ENCODE results near the gene ARID1B.
A peak's percentile ranks its signal among the peaks of the same experiment; 100 is the strongest.

The ARID1B gene

DNA sequence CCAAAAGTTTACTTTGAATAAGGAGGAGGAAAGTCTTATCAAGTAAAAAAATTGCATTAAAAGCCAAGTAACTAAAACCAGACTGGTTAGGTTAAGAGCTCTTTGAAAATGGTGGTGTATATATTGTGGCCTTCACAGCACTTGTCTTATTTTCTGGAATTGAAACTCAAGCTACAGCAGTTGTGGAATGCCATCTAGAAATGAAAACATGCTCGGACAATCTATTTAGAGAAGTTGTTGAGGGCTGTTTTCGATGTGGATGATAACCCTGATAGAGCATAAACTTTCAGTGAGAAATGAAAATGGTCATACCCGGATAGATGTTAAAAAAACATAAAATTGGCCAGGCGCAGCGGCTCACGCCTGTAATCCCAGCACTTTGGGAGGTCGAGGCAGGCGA, 47.0 kb downstream of the ARID1B start:
- ChIA-PET CTCF (interaction anchor here (0.7 kb wide), 1 partner anchor 309 kb away, joined by 3 read pairs; no protein-coding TSS in a partner anchor), POLR2A (no interaction called here)
- Histone ChIP-seq H3K27me3 (replicated peaks in 2 of 5; ENCODE audit: control insufficient read depth in 4 of 5, insufficient read depth in 5 of 5, low read length in 4 of 5) (no peaks in the 10 kb centered on the region), H3K4me3 (ENCODE audit: control insufficient read depth in 1 of 7, extremely low read depth in 1 of 7, insufficient read depth in 4 of 7, low read depth in 2 of 7, low read length in 6 of 7) (no peak overlapping the region), H3K4me1 (ENCODE audit: control extremely low read depth in 1 of 4, control insufficient read depth in 4 of 4, insufficient read depth in 4 of 4, low read length in 3 of 4) (peaks cover 0 to 45% (median 18%) of the 10 kb centered on the region in 4 experiments), H3K27ac (ENCODE audit: insufficient read depth in 1 of 2, low read depth in 1 of 2, low read length in 2 of 2, poor library complexity in 1 of 2, severe bottlenecking in 2 of 2) (no peak overlapping the region), H3K9me3 (ENCODE audit: control extremely low read depth in 1 of 5, control insufficient read depth in 4 of 5, insufficient read depth in 2 of 5, low read depth in 1 of 5, low read length in 4 of 5) (no peaks in the 10 kb centered on the region), H3K36me3 (ENCODE audit: control insufficient read depth in 4 of 4, insufficient read depth in 4 of 4, low read length in 3 of 4) (peaks cover 5 to 23% (median 14%) of the 10 kb centered on the region in 4 experiments)
- DNase-seq, result no peak
- 96% methylated on average over 8 of the region's 8 CpGs for WGBS (ENCODE audit: insufficient coverage)

DNA sequence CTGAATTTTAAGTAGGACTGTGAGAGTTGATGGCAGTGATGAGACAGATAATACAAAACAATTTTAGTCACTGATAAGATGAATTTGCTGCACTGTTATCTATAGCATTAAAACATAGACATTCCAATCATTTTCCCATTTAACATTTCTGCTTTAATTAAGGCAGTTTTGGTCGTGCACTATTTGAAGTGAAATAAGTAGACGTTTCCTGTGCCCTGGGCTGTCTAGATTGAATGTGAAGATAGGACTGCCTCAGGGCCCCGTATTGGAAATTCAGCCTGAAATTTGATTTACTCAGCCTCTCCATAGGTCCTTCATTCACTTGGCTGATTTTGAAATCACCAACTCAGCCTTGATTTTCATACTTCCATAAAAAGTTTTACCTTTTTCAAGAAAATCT, 48.3 kb downstream of the ARID1B start:
- Histone ChIP-seq H3K9me3 (ENCODE audit: control extremely low read depth in 1 of 5, control insufficient read depth in 4 of 5, insufficient read depth in 2 of 5, low read depth in 1 of 5, low read length in 4 of 5) (no peaks in the 10 kb centered on the region), H3K27me3 (replicated peaks in 2 of 5; ENCODE audit: control insufficient read depth in 4 of 5, insufficient read depth in 5 of 5, low read length in 4 of 5) (no peaks in the 10 kb centered on the region), H3K27ac (ENCODE audit: insufficient read depth in 1 of 2, low read depth in 1 of 2, low read length in 2 of 2, poor library complexity in 1 of 2, severe bottlenecking in 2 of 2) (no peak overlapping the region), H3K4me1 (ENCODE audit: control extremely low read depth in 1 of 4, control insufficient read depth in 4 of 4, insufficient read depth in 4 of 4, low read length in 3 of 4) (peaks cover 0 to 35% (median 10%) of the 10 kb centered on the region in 4 experiments), H3K36me3 (ENCODE audit: control insufficient read depth in 4 of 4, insufficient read depth in 4 of 4, low read length in 3 of 4) (peaks cover 9 to 34% (median 25%) of the 10 kb centered on the region in 4 experiments), H3K4me3 (ENCODE audit: control insufficient read depth in 1 of 7, extremely low read depth in 1 of 7, insufficient read depth in 4 of 7, low read depth in 2 of 7, low read length in 6 of 7) (no peak overlapping the region)
- ChIA-PET CTCF (interaction anchor here (1.3 kb wide), 1 partner anchor 19 kb away, joined by 3 read pairs; no protein-coding TSS in a partner anchor), POLR2A (no interaction called here)
- DNase-seq, result no peak
- 0% methylated on average over 1 of the region's 3 CpGs for WGBS (ENCODE audit: insufficient coverage)

DNA sequence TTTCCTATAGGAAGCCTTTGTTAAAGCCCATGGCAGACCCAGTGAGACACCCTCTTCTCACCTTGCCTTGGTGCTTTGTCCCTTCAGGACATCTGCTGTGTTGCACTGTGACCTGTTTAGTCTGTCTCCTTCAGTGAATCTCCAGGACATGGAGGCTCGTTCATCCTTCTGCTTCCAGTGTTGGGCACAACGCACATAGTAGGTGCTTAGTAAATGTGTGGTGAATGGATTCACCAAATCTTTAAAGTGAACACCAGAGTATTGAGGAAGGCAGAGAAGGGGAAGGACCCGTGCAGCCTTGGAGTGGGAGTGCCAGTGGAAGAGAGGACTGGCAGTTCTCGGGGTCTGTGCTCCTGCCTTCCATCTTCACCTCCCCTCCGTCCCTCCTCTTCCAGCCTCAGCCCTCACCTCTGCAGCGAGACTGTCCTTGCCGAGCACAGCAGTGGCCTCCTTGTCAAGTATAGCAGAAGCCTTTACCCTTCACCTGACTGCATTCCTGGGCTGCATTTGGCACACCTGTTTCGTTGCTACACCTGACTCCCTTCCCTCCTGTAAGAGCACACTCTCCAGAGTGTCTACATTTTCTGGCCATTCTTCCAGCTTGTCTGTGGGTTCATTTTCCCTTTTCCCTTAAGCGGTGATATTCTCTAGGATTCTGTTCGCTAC, 49.2 kb downstream of the ARID1B start:
- ChIA-PET POLR2A (no interaction called here), CTCF (no interaction called here)
- no peaks in the 10 kb centered on the region for H3K9me3 ChIP-seq (ENCODE audit: control extremely low read depth in 1 of 5, control insufficient read depth in 4 of 5, insufficient read depth in 2 of 5, low read depth in 1 of 5, low read length in 4 of 5)
- peaks cover 15 to 40% (median 30%) of the 10 kb centered on the region in 4 experiments for H3K36me3 ChIP-seq (ENCODE audit: control insufficient read depth in 4 of 4, insufficient read depth in 4 of 4, low read length in 3 of 4)
- no peak for DNase-seq
- H3K4me1 ChIP-seq (ENCODE audit: control extremely low read depth in 1 of 4, control insufficient read depth in 4 of 4, insufficient read depth in 4 of 4, low read length in 3 of 4), result peaks cover 0 to 36% (median 10%) of the 10 kb centered on the region in 4 experiments
- no peak overlapping the region for H3K27ac ChIP-seq (ENCODE audit: insufficient read depth in 1 of 2, low read depth in 1 of 2, low read length in 2 of 2, poor library complexity in 1 of 2, severe bottlenecking in 2 of 2)
- no peaks in the 10 kb centered on the region for H3K27me3 ChIP-seq (replicated peaks in 2 of 5; ENCODE audit: control insufficient read depth in 4 of 5, insufficient read depth in 5 of 5, low read length in 4 of 5)
- H3K4me3 ChIP-seq (ENCODE audit: control insufficient read depth in 1 of 7, extremely low read depth in 1 of 7, insufficient read depth in 4 of 7, low read depth in 2 of 7, low read length in 6 of 7), result no peak overlapping the region
- WGBS (ENCODE audit: insufficient coverage), result 100% methylated on average over 5 of the region's 10 CpGs

DNA sequence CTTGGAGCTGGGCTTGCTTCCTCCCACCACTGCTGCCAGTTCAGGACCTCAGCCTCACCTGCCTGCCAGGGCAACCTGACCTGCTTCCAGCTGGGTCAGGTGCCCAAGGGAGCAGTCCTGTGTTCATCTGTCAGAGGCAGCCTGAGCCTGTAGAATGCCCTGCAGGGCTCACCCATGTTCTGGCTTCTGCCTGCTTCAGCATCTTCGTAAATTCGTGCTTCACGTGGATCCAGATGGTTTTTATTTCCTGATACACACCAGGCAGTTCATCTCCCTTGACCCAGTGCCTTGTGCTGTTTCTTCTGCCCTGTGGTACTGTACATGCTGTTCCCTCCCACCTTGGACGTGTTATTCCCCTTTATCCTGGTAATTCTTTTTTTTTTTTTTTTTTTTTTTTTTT, 50.2 kb downstream of the ARID1B start:
- CTCF ChIA-PET, result no interaction called here
- H3K27me3 ChIP-seq (replicated peaks in 2 of 5; ENCODE audit: control insufficient read depth in 4 of 5, insufficient read depth in 5 of 5, low read length in 4 of 5), result no peaks in the 10 kb centered on the region

DNA sequence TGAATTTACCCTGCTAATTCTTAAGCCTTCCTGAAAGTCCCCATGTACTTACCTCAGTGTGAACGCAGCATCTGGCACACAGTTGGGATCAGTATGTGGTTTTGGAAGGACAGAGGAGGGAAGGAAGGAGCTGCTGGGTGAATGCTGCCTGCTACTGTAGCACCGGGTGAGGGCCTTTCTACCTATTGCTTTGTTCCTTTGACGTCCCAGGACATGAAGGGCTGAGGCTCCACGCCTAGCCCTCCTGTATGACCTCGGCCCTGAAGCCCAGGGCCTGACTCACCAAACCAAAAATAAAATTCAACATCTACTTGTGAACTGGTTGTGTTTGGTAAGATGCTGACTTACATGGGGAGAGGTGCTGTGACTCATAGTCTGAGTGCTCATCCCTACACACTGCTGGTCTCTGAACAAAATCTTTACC, 51.1 kb downstream of the ARID1B start:
- WGBS (ENCODE audit: insufficient coverage), result 45% methylated on average over 2 of the region's 5 CpGs
- no peaks in the 10 kb centered on the region for H3K27me3 ChIP-seq (replicated peaks in 2 of 5; ENCODE audit: control insufficient read depth in 4 of 5, insufficient read depth in 5 of 5, low read length in 4 of 5)
- H3K36me3 ChIP-seq (ENCODE audit: control insufficient read depth in 4 of 4, insufficient read depth in 4 of 4, low read length in 3 of 4), result peaks cover 13 to 35% (median 28%) of the 10 kb centered on the region in 4 experiments
- H3K27ac ChIP-seq (ENCODE audit: insufficient read depth in 1 of 2, low read depth in 1 of 2, low read length in 2 of 2, poor library complexity in 1 of 2, severe bottlenecking in 2 of 2), result no peak overlapping the region
- no peak overlapping the region for H3K4me3 ChIP-seq (ENCODE audit: control insufficient read depth in 1 of 7, extremely low read depth in 1 of 7, insufficient read depth in 4 of 7, low read depth in 2 of 7, low read length in 6 of 7)
- ChIA-PET POLR2A (no interaction called here), CTCF (no interaction called here)
- no peak for DNase-seq
- no peaks in the 10 kb centered on the region for H3K9me3 ChIP-seq (ENCODE audit: control extremely low read depth in 1 of 5, control insufficient read depth in 4 of 5, insufficient read depth in 2 of 5, low read depth in 1 of 5, low read length in 4 of 5)
- H3K4me1 ChIP-seq (ENCODE audit: control extremely low read depth in 1 of 4, control insufficient read depth in 4 of 4, insufficient read depth in 4 of 4, low read length in 3 of 4), result peaks cover 0 to 27% (median 7%) of the 10 kb centered on the region in 4 experiments

More for the DNA sequence above, 50.2 kb downstream of the ARID1B start:
- no peak for DNase-seq
- Histone ChIP-seq H3K27ac (ENCODE audit: insufficient read depth in 1 of 2, low read depth in 1 of 2, low read length in 2 of 2, poor library complexity in 1 of 2, severe bottlenecking in 2 of 2) (no peak overlapping the region), H3K4me3 (ENCODE audit: control insufficient read depth in 1 of 7, extremely low read depth in 1 of 7, insufficient read depth in 4 of 7, low read depth in 2 of 7, low read length in 6 of 7) (no peak overlapping the region), H3K9me3 (ENCODE audit: control extremely low read depth in 1 of 5, control insufficient read depth in 4 of 5, insufficient read depth in 2 of 5, low read depth in 1 of 5, low read length in 4 of 5) (no peaks in the 10 kb centered on the region), H3K4me1 (ENCODE audit: control extremely low read depth in 1 of 4, control insufficient read depth in 4 of 4, insufficient read depth in 4 of 4, low read length in 3 of 4) (peaks cover 0 to 32% (median 10%) of the 10 kb centered on the region in 4 experiments), H3K36me3 (ENCODE audit: control insufficient read depth in 4 of 4, insufficient read depth in 4 of 4, low read length in 3 of 4) (peaks cover 15 to 40% (median 30%) of the 10 kb centered on the region in 4 experiments)
- WGBS (ENCODE audit: insufficient coverage), result 50% methylated on average over 3 of the region's 4 CpGs
- POLR2A ChIA-PET, result no interaction called here

DNA sequence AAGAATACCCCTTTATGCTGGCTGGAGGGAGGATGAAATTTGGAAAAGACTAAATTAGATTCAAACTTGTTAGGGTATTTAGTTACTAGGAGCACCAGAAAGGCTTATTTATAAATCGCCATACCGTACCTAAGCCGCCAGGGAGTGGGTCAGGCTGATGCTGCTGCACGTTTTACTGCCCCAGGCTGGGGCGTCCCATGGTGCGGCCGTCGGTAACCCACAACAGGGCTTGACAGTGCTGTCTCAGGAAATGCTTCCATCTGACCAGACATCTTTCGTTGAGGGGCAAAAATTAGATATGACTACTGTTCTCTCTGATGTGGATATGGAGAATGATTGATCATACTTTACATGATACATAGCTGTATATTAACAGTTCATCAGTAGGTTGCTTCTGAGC, 52.9 kb downstream of the ARID1B start:
- Histone ChIP-seq H3K9me3 (ENCODE audit: control extremely low read depth in 1 of 5, control insufficient read depth in 4 of 5, insufficient read depth in 2 of 5, low read depth in 1 of 5, low read length in 4 of 5) (no peaks in the 10 kb centered on the region), H3K27me3 (replicated peaks in 2 of 5; ENCODE audit: control insufficient read depth in 4 of 5, insufficient read depth in 5 of 5, low read length in 4 of 5) (no peaks in the 10 kb centered on the region), H3K27ac (ENCODE audit: insufficient read depth in 1 of 2, low read depth in 1 of 2, low read length in 2 of 2, poor library complexity in 1 of 2, severe bottlenecking in 2 of 2) (no peak overlapping the region), H3K4me1 (ENCODE audit: control extremely low read depth in 1 of 4, control insufficient read depth in 4 of 4, insufficient read depth in 4 of 4, low read length in 3 of 4) (peaks cover 0 to 20% (median 4%) of the 10 kb centered on the region in 4 experiments), H3K36me3 (ENCODE audit: control insufficient read depth in 4 of 4, insufficient read depth in 4 of 4, low read length in 3 of 4) (peaks cover 13 to 37% (median 28%) of the 10 kb centered on the region in 4 experiments), H3K4me3 (ENCODE audit: control insufficient read depth in 1 of 7, extremely low read depth in 1 of 7, insufficient read depth in 4 of 7, low read depth in 2 of 7, low read length in 6 of 7) (no peak overlapping the region)
- WGBS (ENCODE audit: insufficient coverage), result 97% methylated on average over 9 of the region's 9 CpGs
- POLR2A ChIA-PET, result no interaction called here
- CTCF ChIA-PET, result no interaction called here
- DNase-seq, result no peak

DNA sequence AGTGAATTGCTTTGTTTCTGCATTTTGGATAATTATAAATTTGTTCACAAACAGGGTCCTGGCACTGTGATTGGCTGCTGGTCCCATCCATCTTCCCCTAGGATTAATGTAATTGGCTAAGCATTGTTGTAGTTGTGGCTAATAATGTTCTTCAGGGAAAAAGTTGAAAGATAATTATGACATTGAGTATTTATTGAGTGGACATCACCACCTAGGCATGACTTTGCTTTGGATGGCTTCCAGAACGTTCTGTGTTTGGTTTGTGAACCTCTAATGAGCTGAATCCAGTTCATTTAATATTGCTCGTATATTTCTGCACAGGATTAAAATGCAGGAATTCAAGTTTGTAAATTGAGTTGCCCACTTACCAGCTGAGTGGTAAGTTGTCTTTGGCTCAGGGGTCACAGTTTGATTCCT, 55.1 kb downstream of the ARID1B start:
- peaks cover 0 to 8% (median 3%) of the 10 kb centered on the region in 4 experiments for H3K4me1 ChIP-seq (ENCODE audit: control extremely low read depth in 1 of 4, control insufficient read depth in 4 of 4, insufficient read depth in 4 of 4, low read length in 3 of 4)
- DNase-seq, result peak in 1 of 3 donors; percentile 57
- H3K9me3 ChIP-seq (ENCODE audit: control extremely low read depth in 1 of 5, control insufficient read depth in 4 of 5, insufficient read depth in 2 of 5, low read depth in 1 of 5, low read length in 4 of 5), result no peaks in the 10 kb centered on the region
- whole genome bisulfite sequencing (ENCODE audit: insufficient coverage), result 94% methylated on average over 2 of the region's 2 CpGs
- H3K36me3 ChIP-seq (ENCODE audit: control insufficient read depth in 4 of 4, insufficient read depth in 4 of 4, low read length in 3 of 4), result peaks cover 13 to 37% (median 24%) of the 10 kb centered on the region in 4 experiments
- ChIA-PET CTCF (interaction anchor here (1.2 to 1.5 kb wide), 2 partner anchors 12 to 13 kb away, joined by 3 to 4 read pairs; no protein-coding TSS in a partner anchor), POLR2A (no interaction called here)
- no peak overlapping the region for H3K27ac ChIP-seq (ENCODE audit: insufficient read depth in 1 of 2, low read depth in 1 of 2, low read length in 2 of 2, poor library complexity in 1 of 2, severe bottlenecking in 2 of 2)
- H3K27me3 ChIP-seq (replicated peaks in 2 of 5; ENCODE audit: control insufficient read depth in 4 of 5, insufficient read depth in 5 of 5, low read length in 4 of 5), result no peaks in the 10 kb centered on the region
- no peak overlapping the region for H3K4me3 ChIP-seq (ENCODE audit: control insufficient read depth in 1 of 7, extremely low read depth in 1 of 7, insufficient read depth in 4 of 7, low read depth in 2 of 7, low read length in 6 of 7)
